ENCODE results near the gene DPP10. TPM values are rescaled to one million over a fixed set of nuclear protein-coding genes. Genes with fewer than 3 reads are reported as not detected.

DPP10 gene
- total RNA-seq, 4 donors from 2014 or later = 0.13 to 2.8 (median 0.48) TPM; not detected in 1

- DNase-seq (ENCODE audit: low spot score) = no peak
- no peak for TF ChIP-seq CTCF (IDR thresholded peaks at IDR 0.05)
- peak; percentile 71 for ATAC-seq (ENCODE audit: low FRiP score)
Observed at GRCh38 chr2:114661971-114662939, 219.8 kb downstream of the DPP10 start.

- no peak for TF ChIP-seq CTCF (IDR thresholded peaks at IDR 0.05)
- DNase-seq (ENCODE audit: low spot score) (no peak), ATAC-seq (ENCODE audit: low FRiP score) (no peak)
Observed at GRCh38 chr2:114668415-114668814, 226.0 kb downstream of the DPP10 start.

- DNase-seq (ENCODE audit: low spot score) = no peak
- no peak for ATAC-seq (ENCODE audit: low FRiP score)
- no peak for TF ChIP-seq CTCF (IDR thresholded peaks at IDR 0.05)
Observed at GRCh38 chr2:114683251-114683650, 240.8 kb downstream of the DPP10 start.

- no peak for TF ChIP-seq CTCF (IDR thresholded peaks at IDR 0.05)
- DNase-seq (ENCODE audit: low spot score) (no peak), ATAC-seq (ENCODE audit: low FRiP score) (no peak)
Observed at GRCh38 chr2:114684403-114684802, 242.0 kb downstream of the DPP10 start.

- DNase-seq (ENCODE audit: low spot score) (no peak), ATAC-seq (ENCODE audit: low FRiP score) (no peak)
- TF ChIP-seq CTCF (IDR thresholded peaks at IDR 0.05) = no peak
Observed at GRCh38 chr2:114685102-114685501, 242.7 kb downstream of the DPP10 start.

GRCh38 chr2:114688241-114688640 is 245.8 kb downstream of the DPP10 start:
- no peak for TF ChIP-seq CTCF (IDR thresholded peaks at IDR 0.05)
- no peak for DNase-seq (ENCODE audit: low spot score)
- ATAC-seq (ENCODE audit: low FRiP score) = no peak

- TF ChIP-seq CTCF (IDR thresholded peaks at IDR 0.05) = no peak
- DNase-seq (ENCODE audit: low spot score) = no peak
- ATAC-seq (ENCODE audit: low FRiP score) = no peak
Observed at GRCh38 chr2:114698520-114698919, 256.1 kb downstream of the DPP10 start.

All from omental fat pad (tissue), 4 donors.